PC-3 (cell line): ENCODE measurements around the gene MBD3. TPM values are rescaled to one million over a fixed set of nuclear protein-coding genes. Genes with fewer than 3 reads are reported as not detected.
A peak's percentile ranks its signal among the peaks of the same experiment; 100 is the strongest.

Source experiments
- ATAC-seq: fragments of 200-7000 bp; cut with Tn5 transposase; 2 replicates; pipeline ENCODE4 v1.9.1; 2020; ENCODE audit warnings: mild to moderate bottlenecking, moderate library complexity
- BruUV-seq: library from RNA; stranded (reverse); fragments of 400-500 nt; replicated peaks from 2 replicates; lab custom pipeline; 2021; lab: Mats Ljungman, UMichigan
- CTCF ChIA-PET: fragments of 300-600 bp; sonication (Branson Sonifier 250); formaldehyde crosslinking; loops from one replicate; lab custom pipeline; 2022; ENCODE audit warnings: antibody characterized with exemption; lab: Charles Lee
- POLR2A ChIA-PET: fragments of 300-600 bp; sonication (Branson Sonifier 250); formaldehyde crosslinking; loops from one replicate; lab custom pipeline; 2022; ENCODE audit warnings: antibody characterized with exemption; ENCODE audit not compliant: unreplicated experiment; lab: Charles Lee
- DNase-seq: peaks from one replicate; pipeline ENCODE4 v3.0.0-alpha.2; 2015
- H2AFZ ChIP-seq: fragments of 300-600 bp; sonication (generic); 2 replicates; pipeline ENCODE4 v1.6.0; 2016; ENCODE audit warnings: antibody characterized with exemption, low read length
- H3F3A ChIP-seq: fragments of 300-600 bp; sonication (generic); one replicate; pipeline ENCODE4 v1.6.0; 2017; ENCODE audit warnings: antibody characterized with exemption, low read length, control low read depth, mild to moderate bottlenecking; ENCODE audit not compliant: unreplicated experiment
- H3K27ac ChIP-seq: fragments of 300-600 bp; sonication (generic); 2 replicates; pipeline ENCODE4 v1.5.1; 2016; ENCODE audit warnings: mild to moderate bottlenecking, low read length
- H3K27me3 ChIP-seq: fragments of 300-600 bp; sonication (generic); 2 replicates; pipeline ENCODE4 v1.6.1; 2016; ENCODE audit warnings: low read length, mixed read lengths
- H3K36me3 ChIP-seq: fragments of 300-600 bp; sonication (generic); 2 replicates; pipeline ENCODE4 v1.6.1; 2016; ENCODE audit warnings: low read depth, mixed run types, low read length, mixed read lengths
- H3K4me1 ChIP-seq: fragments of 300-600 bp; sonication (generic); 2 replicates; pipeline ENCODE4 v1.5.1; 2016; ENCODE audit warnings: low read length; ENCODE audit not compliant: insufficient read depth
- H3K4me2 ChIP-seq: fragments of 300-600 bp; sonication (generic); 2 replicates; pipeline ENCODE4 v1.6.0; 2016; ENCODE audit warnings: low read length
- H3K4me3 ChIP-seq: fragments of 300-600 bp; sonication (generic); 2 replicates; pipeline ENCODE4 v1.5.1; 2016; ENCODE audit warnings: mild to moderate bottlenecking, low read length, mixed read lengths
- H3K79me2 ChIP-seq: fragments of 300-600 bp; sonication (generic); 2 replicates; pipeline ENCODE4 v1.6.1; 2017; ENCODE audit warnings: low read length, mixed read lengths
- H3K9ac ChIP-seq: fragments of 300-600 bp; sonication (generic); 2 replicates; pipeline ENCODE4 v1.6.0; 2016; ENCODE audit warnings: mild to moderate bottlenecking, low read length
- H3K9me2 ChIP-seq: fragments of 300-600 bp; sonication (generic); replicated peaks from 2 replicates; pipeline ENCODE4 v1.6.1; 2016; ENCODE audit warnings: mixed run types, low read length, mixed read lengths
- H3K9me3 ChIP-seq: fragments of 300-600 bp; sonication (generic); 2 replicates; pipeline ENCODE4 v1.6.1; 2016; ENCODE audit warnings: low read length, mixed read lengths
- H4K20me1 ChIP-seq: fragments of 300-600 bp; sonication (generic); 2 replicates; pipeline ENCODE4 v1.6.1; 2016; ENCODE audit warnings: low read length, mixed read lengths
- CTCF ChIP-seq: fragments of 300-600 bp; sonication (generic); conservative IDR thresholded peaks from 2 replicates; pipeline ENCODE4 v1.5.1; 2017; ENCODE audit warnings: antibody characterized with exemption, low read depth, mild to moderate bottlenecking, low read length
- EZH2 ChIP-seq: fragments of 300-600 bp; sonication (generic); IDR thresholded peaks from one replicate; pipeline ENCODE4 v1.6.1; 2017; ENCODE audit warnings: antibody characterized with exemption, mild to moderate bottlenecking, low read length; ENCODE audit not compliant: unreplicated experiment
- EZH2phosphoT487 ChIP-seq: fragments of 300-600 bp; sonication (generic); IDR thresholded peaks from 2 replicates; pipeline ENCODE4 v1.6.1; 2018; ENCODE audit warnings: mild to moderate bottlenecking, antibody characterized with exemption, low read length, borderline replicate concordance
- intact Hi-C: fragments of 100-400 bp; cut with micrococcal nuclease; formaldehyde crosslinking; loops from 2 replicates; pipeline ENCODE4 v1.9.0; 2023
- total RNA-seq: library from RNA; depleted of rRNA; stranded (reverse); fragments of >200 nt; gene quantifications from 2 replicates; pipeline ENCODE4 v1.2.3, GENCODE V29; 2014

MBD3 gene
- total RNA-seq, 1 experiment from 2014 or later: 131 TPM

- ChIA-PET CTCF (no interaction called here), POLR2A (no interaction called here)
- Histone ChIP-seq H2AFZ (no peak overlapping the region), H3K4me2 (peak overlapping the region; percentile 39), H3K36me3 (no peaks in the 10 kb centered on the region), H3K79me2 (peaks cover 17% of the 10 kb centered on the region), H4K20me1 (no peaks in the 10 kb centered on the region), H3K9me2 (no peaks in the 10 kb centered on the region), H3K4me3 (no peak overlapping the region), H3F3A (no peaks in the 10 kb centered on the region), H3K4me1 (peaks cover 19% of the 10 kb centered on the region), H3K27me3 (no peaks in the 10 kb centered on the region), H3K9me3 (no peaks in the 10 kb centered on the region), H3K9ac (no peak overlapping the region), H3K27ac (no peak overlapping the region)
- no peak for TF ChIP-seq CTCF
- no TSS peak for BruUV-seq
- ATAC-seq (peak; percentile 39), DNase-seq (peak; percentile 58)
- intact Hi-C loops: loop anchor here (5.0 kb wide), 1 partner anchor 44 kb away; the partner anchor contains the start of gene TCF3
These were observed 15.9 kb upstream of the MBD3 start for GRCh38 chr19:1608359-1609102.

GRCh38 chr19:1606138-1606651, 13.5 kb upstream of the MBD3 start:
- ChIA-PET POLR2A (no interaction called here), CTCF (interaction anchor here (1.0 to 1.1 kb wide), 2 partner anchors 13 to 65 kb away, joined by 3 to 4 read pairs; partner anchors contain the start of gene MBD3)
- TF ChIP-seq EZH2: no peak
- no peak for TF ChIP-seq EZH2phosphoT487
- Histone ChIP-seq H3K9me2 (no peaks in the 10 kb centered on the region), H3K9ac (peak overlapping the region; percentile 95), H3K36me3 (no peaks in the 10 kb centered on the region), H3K4me1 (peaks cover 19% of the 10 kb centered on the region), H3K9me3 (no peaks in the 10 kb centered on the region), H3K4me3 (peak overlapping the region; percentile 90), H3K27ac (peak overlapping the region; percentile 68), H2AFZ (peak overlapping the region; percentile 78; the same call in 1 of the 2 replicates), H3K79me2 (peaks cover 40% of the 10 kb centered on the region), H3K27me3 (no peaks in the 10 kb centered on the region), H3K4me2 (peak overlapping the region; percentile 84), H3F3A (no peaks in the 10 kb centered on the region), H4K20me1 (no peaks in the 10 kb centered on the region)
- intact Hi-C loops: loop anchor here (5.0 kb wide), 1 partner anchor 46 kb away; the partner anchor contains the start of gene TCF3
- DNase-seq: no peak
- no TSS peak for BruUV-seq
- ATAC-seq: peak; percentile 5; the same call in 1 of the 2 replicates

- Histone ChIP-seq H3K27ac (peak within 1 kb of the TSS; percentile 68), H3K9me3 (no peaks in the 10 kb centered on the region), H3K9me2 (no peaks in the 10 kb centered on the region), H3K4me1 (peaks cover 19% of the 10 kb centered on the region), H3K36me3 (no peaks in the 10 kb centered on the region), H3K4me3 (peak within 1 kb of the TSS; percentile 90), H3K27me3 (no peaks in the 10 kb centered on the region), H3K9ac (peak within 1 kb of the TSS; percentile 95), H4K20me1 (no peaks in the 10 kb centered on the region), H3K79me2 (peaks cover 45% of the 10 kb centered on the region), H3F3A (no peaks in the 10 kb centered on the region), H2AFZ (peak within 1 kb of the TSS; percentile 78), H3K4me2 (peak within 1 kb of the TSS; percentile 96)
- ChIA-PET CTCF (interaction anchor here (0.6 to 1.1 kb wide), 3 partner anchors 13 to 66 kb away, joined by 3 to 4 read pairs (median 3); partner anchors contain the start of gene MBD3), POLR2A (interaction anchor here (0.6 kb wide), 1 partner anchor 66 kb away, joined by 6 read pairs; no protein-coding TSS in a partner anchor)
- ATAC-seq: peak; percentile 81
- intact Hi-C loops: loop anchor here (5.0 kb wide), 1 partner anchor 47 kb away; the partner anchor contains the start of gene TCF3
- BruUV-seq: TSS peak; percentile 96
- peak; percentile 84 for DNase-seq
- no peak for TF ChIP-seq EZH2phosphoT487
- peak; percentile 50; the same call in 1 of the 2 replicates for TF ChIP-seq CTCF
These were observed 12.8 kb upstream of the MBD3 start, which contains the start of gene UQCR11 for GRCh38 chr19:1605236-1606137. UQCR11 (minus strand) TSS chr19:1605462; CDS start chr19:1605409, 53 bp downstream.
